H1 (cell line): ENCODE results near the gene DLL3. TPM values are rescaled to one million over a fixed set of nuclear protein-coding genes. Genes with fewer than 3 reads are reported as not detected.

ENCODE experiments used
- CTCF ChIA-PET: fragments of 300-600 bp; sonication (Branson Sonifier 250); formaldehyde crosslinking; loops from one replicate; lab custom pipeline; 2021; ENCODE audit not compliant: partially characterized antibody; lab: Charles Lee
- POLR2A ChIA-PET: fragments of 300-600 bp; sonication (Branson Sonifier 250); formaldehyde crosslinking; loops from one replicate; lab custom pipeline; 2021; ENCODE audit warnings: inconsistent platforms; ENCODE audit not compliant: partially characterized antibody; lab: Charles Lee
- DNase-seq, 2 experiments: peaks; one replicate each; pipeline versions ENCODE4 v3.0.0 to v3.0.0-alpha.2; 2010 to 2022; ENCODE audit warnings: low spot score in 2 of 2, low read depth in 1 of 2, mixed read lengths in 1 of 2
- FAIRE-seq: peaks from 2 replicates; lab custom pipeline; 2011; peaks lifted over from hg19 to GRCh38; lab: Jason Lieb, UNC
- H2AFZ ChIP-seq: 2 replicates; pipeline ENCODE4 v1.8.1; 2012; ENCODE audit warnings: low read length, inconsistent platforms
- H2AK5ac ChIP-seq: 2 replicates; pipeline ENCODE4 v1.6.1; 2013; ENCODE audit warnings: low read depth, low read length
- H2BK120ac ChIP-seq: replicated peaks from 2 replicates; pipeline ENCODE3; 2013; ENCODE audit warnings: low read depth, low read length, inconsistent platforms
- H2BK12ac ChIP-seq: 2 replicates; pipeline ENCODE4 v1.6.1; 2013; ENCODE audit warnings: low read depth, low read length
- H2BK15ac ChIP-seq: 2 replicates; pipeline ENCODE4 v1.6.1; 2013; ENCODE audit warnings: low read length
- H2BK20ac ChIP-seq: 2 replicates; pipeline ENCODE4 v1.6.1; 2013; ENCODE audit warnings: low read length
- H2BK5ac ChIP-seq: 2 replicates; pipeline ENCODE4 v1.6.1; 2013; ENCODE audit warnings: low read depth, low read length
- H3K14ac ChIP-seq: 2 replicates; pipeline ENCODE4 v1.6.1; 2013; ENCODE audit warnings: inconsistent platforms; ENCODE audit not compliant: insufficient read length
- H3K18ac ChIP-seq: 2 replicates; pipeline ENCODE4 v1.6.1; 2013; ENCODE audit warnings: low read length; ENCODE audit errors: extremely low read depth
- H3K23ac ChIP-seq: 2 replicates; pipeline ENCODE4 v1.6.1; 2013; ENCODE audit warnings: inconsistent platforms; ENCODE audit not compliant: insufficient read length
- H3K23me2 ChIP-seq: 2 replicates; pipeline ENCODE4 v1.6.1; 2013; ENCODE audit warnings: low read depth, low read length
- H3K27ac ChIP-seq: 2 replicates; pipeline ENCODE4 v1.6.1; 2011; ENCODE audit warnings: low read depth, low read length, inconsistent platforms
- H3K27me3 ChIP-seq, 4 experiments: replicated peaks in 1 of 4; 1 replicate in 1 of 4; 2 replicates in 3 of 4; pipeline versions ENCODE4 v1.6.1 to v1.8.1; 2011 to 2013; ENCODE audit warnings: low read length in 3 of 4, mild to moderate bottlenecking in 3 of 4, inconsistent platforms in 2 of 4, mixed read lengths in 2 of 4, moderate library complexity in 1 of 4; ENCODE audit not compliant: control insufficient read depth in 3 of 4, insufficient read depth in 3 of 4; ENCODE audit errors: extremely low read depth in 1 of 4
- H3K36me3 ChIP-seq, 4 experiments: 2 replicates each; pipeline versions ENCODE4 v1.6.1 to v1.8.1; 2011 to 2013; ENCODE audit warnings: mild to moderate bottlenecking in 4 of 4, low read length in 3 of 4, moderate library complexity in 2 of 4, control low read depth in 1 of 4, inconsistent platforms in 1 of 4; ENCODE audit not compliant: insufficient read depth in 4 of 4, control insufficient read depth in 2 of 4
- H3K4ac ChIP-seq: replicated peaks from 2 replicates; pipeline ENCODE3; 2013; ENCODE audit warnings: low read length, low read depth, mixed read lengths, inconsistent platforms; ENCODE audit not compliant: insufficient read length
- H3K4me1 ChIP-seq, 4 experiments: replicated peaks in 1 of 4; 1 replicate in 1 of 4; 2 replicates in 3 of 4; pipeline versions ENCODE4 v1.6.1 to v1.8.1; 2011 to 2013; ENCODE audit warnings: low read length in 3 of 4, inconsistent platforms in 2 of 4, mixed read lengths in 1 of 4; ENCODE audit not compliant: insufficient read depth in 4 of 4, control insufficient read depth in 3 of 4
- H3K4me2 ChIP-seq, 2 experiments: 2 replicates each; pipeline versions ENCODE4 v1.6.1 to v1.8.1; 2011 to 2013; ENCODE audit warnings: low read depth in 2 of 2, low read length in 2 of 2, control low read depth in 1 of 2, inconsistent platforms in 1 of 2, mild to moderate bottlenecking in 1 of 2; ENCODE audit not compliant: insufficient read depth in 1 of 2
- H3K4me3 ChIP-seq, 4 experiments: fragments of 200-600, 300-600 bp in 1 of 4; sonication (generic), shearing (Covaris generic), sonication (Bioruptor Twin) in 1 of 4; 2 replicates each; pipeline versions ENCODE4 v1.5.1 to v1.8.1; 2011 to 2016; ENCODE audit warnings: low read length in 4 of 4, low read depth in 3 of 4, control low read depth in 2 of 4, inconsistent platforms in 2 of 4, mild to moderate bottlenecking in 2 of 4, mixed read lengths in 1 of 4, moderate library complexity in 1 of 4; ENCODE audit not compliant: insufficient read depth in 2 of 4; ENCODE audit errors: extremely low read depth in 1 of 4
- H3K56ac ChIP-seq: replicated peaks from 2 replicates; pipeline ENCODE3; 2013; ENCODE audit warnings: low read depth, mild to moderate bottlenecking, mixed read lengths, low read length, inconsistent platforms; ENCODE audit not compliant: insufficient read length
- H3K79me1 ChIP-seq: 2 replicates; pipeline ENCODE4 v1.6.1; 2013; ENCODE audit warnings: low read depth, low read length, control low read depth
- H3K79me2 ChIP-seq, 2 experiments: 2 replicates each; pipeline versions ENCODE4 v1.6.1 to v1.8.1; 2012 to 2013; ENCODE audit warnings: low read length in 2 of 2, mild to moderate bottlenecking in 2 of 2, inconsistent platforms in 1 of 2; ENCODE audit not compliant: insufficient read depth in 2 of 2, control insufficient read depth in 1 of 2
- H3K9ac ChIP-seq, 4 experiments: replicated peaks in 1 of 4; 1 replicate in 1 of 4; 2 replicates in 3 of 4; pipeline versions ENCODE4 v1.6.1 to v1.8.1; 2011 to 2013; ENCODE audit warnings: low read depth in 3 of 4, low read length in 3 of 4, control low read depth in 2 of 4, mild to moderate bottlenecking in 2 of 4, moderate library complexity in 2 of 4, inconsistent platforms in 1 of 4; ENCODE audit errors: extremely low read depth in 1 of 4
- H3K9me3 ChIP-seq, 2 experiments: 2 replicates each; pipeline versions ENCODE4 v1.6.1 to v1.8.1; 2012 to 2013; ENCODE audit warnings: mild to moderate bottlenecking in 2 of 2, moderate library complexity in 2 of 2, control low read depth in 1 of 2, inconsistent platforms in 1 of 2, low read depth in 1 of 2, low read length in 1 of 2, mixed read lengths in 1 of 2; ENCODE audit not compliant: insufficient read depth in 2 of 2
- H4K20me1 ChIP-seq, 2 experiments: replicated peaks in 1 of 2; 2 replicates each; pipeline versions ENCODE3 to v1.8.1; 2011 to 2013; ENCODE audit warnings: inconsistent platforms in 2 of 2, low read length in 2 of 2, mild to moderate bottlenecking in 1 of 2; ENCODE audit not compliant: insufficient read depth in 2 of 2, control insufficient read depth in 1 of 2
- H4K5ac ChIP-seq: 2 replicates; pipeline ENCODE4 v1.6.1; 2013; ENCODE audit warnings: low read length, low read depth, mixed read lengths, inconsistent platforms; ENCODE audit not compliant: insufficient read length
- H4K8ac ChIP-seq: 2 replicates; pipeline ENCODE4 v1.8.0; 2013; ENCODE audit warnings: mild to moderate bottlenecking, moderate library complexity, low read length, inconsistent platforms; ENCODE audit not compliant: insufficient read depth; ENCODE audit errors: extremely low read depth
- H4K91ac ChIP-seq: replicated peaks from 2 replicates; pipeline ENCODE3; 2013; ENCODE audit warnings: low read length, mixed read lengths, inconsistent platforms; ENCODE audit not compliant: insufficient read length
- FOSL1 ChIP-seq: IDR thresholded peaks from 2 replicates; pipeline ENCODE4 v1.6.1; 2011; ENCODE audit warnings: mild to moderate bottlenecking, low read depth, low read length, moderate library complexity; ENCODE audit not compliant: insufficient read depth
- KDM5A ChIP-seq: fragments of 200-600 bp; IDR thresholded peaks from 2 replicates; pipeline ENCODE4 v1.7.1; 2012; ENCODE audit warnings: mild to moderate bottlenecking, low read length, inconsistent platforms, mixed read lengths
- NRF1 ChIP-seq: IDR thresholded peaks from 2 replicates; pipeline ENCODE4 v1.6.1; 2011; ENCODE audit warnings: mild to moderate bottlenecking, low read depth, low read length, improper control_type of control experiment
- RAD21 ChIP-seq, 2 experiments: IDR thresholded peaks in 1 of 2; conservative IDR thresholded peaks in 1 of 2; 2 replicates each; pipeline ENCODE4 v1.6.1; 2011; ENCODE audit warnings: low read depth in 2 of 2, low read length in 2 of 2, improper control_type of control experiment in 1 of 2, inconsistent platforms in 1 of 2, mild to moderate bottlenecking in 1 of 2, moderate library complexity in 1 of 2
- RXRA ChIP-seq: IDR thresholded peaks from 2 replicates; pipeline ENCODE4 v1.6.1; 2011; ENCODE audit warnings: low read depth, mild to moderate bottlenecking, low read length, moderate library complexity; ENCODE audit not compliant: insufficient read depth
- SP1 ChIP-seq: IDR thresholded peaks from 2 replicates; pipeline ENCODE4 v1.6.1; 2011; ENCODE audit warnings: low read depth, low read length
- SP4 ChIP-seq: IDR thresholded peaks from 2 replicates; pipeline ENCODE4 v1.6.1; 2012; ENCODE audit warnings: low read length, inconsistent platforms
- TAF1 ChIP-seq: IDR thresholded peaks from 2 replicates; pipeline ENCODE4 v1.6.1; 2011; ENCODE audit warnings: mild to moderate bottlenecking, low read depth, low read length
- ZNF274 ChIP-seq: IDR thresholded peaks from 2 replicates; pipeline ENCODE4 v1.7.0; 2012; ENCODE audit warnings: low read length, borderline replicate concordance; ENCODE audit errors: extremely low read depth
- WGBS, 2 experiments: shearing (Covaris generic) in 1 of 2; methylation state at CpG; one replicate each; pipeline versions ENCODE4 v1.1.6 to v1.1.7; 2013 to 2015; ENCODE audit warnings: low lambda C conversion rate in 2 of 2, mixed read lengths in 2 of 2, inconsistent platforms in 1 of 2, low coverage in 1 of 2, missing lambda C conversion rate in 1 of 2; ENCODE audit not compliant: insufficient replicate concordance in 2 of 2, insufficient coverage in 1 of 2, insufficient read length in 1 of 2; ENCODE audit errors: extremely low coverage in 1 of 2, missing lambda C conversion rate in 1 of 2; 5-methylcytosine and 5-hydroxymethylcytosine counted together
- polyA plus RNA-seq, 7 experiments: library from polyadenylated mRNA; depleted of rRNA in 3 of 7; stranded (reverse) in 5 of 7; unstranded in 2 of 7; fragments of >200 nt in 5 of 7; fragments of 200-250 nt in 2 of 7; gene quantifications; 1 replicate in 5 of 7; 2 replicates in 1 of 7; 4 replicates in 1 of 7; pipeline versions ENCODE4 v1.2.1 to v1.2.3, GENCODE V29; 2011 to 2013; ENCODE audit warnings: missing spikeins in 2 of 7, mixed read lengths in 2 of 7
- total RNA-seq: library from RNA; stranded (reverse); fragmentation: NEBNext Ultra II Directional; extraction: Animal tissue kit (Norgen Biotek cat#: 25700); gene quantifications from 2 replicates; pipeline ENCODE4 v1.2.1, GENCODE V29; 2021
- TF ChIP-seq, protein P1 (sequence below): IDR thresholded peaks from 2 replicates; pipeline ENCODE4 v1.6.1; 2011; ENCODE audit warnings: low read depth, mild to moderate bottlenecking, low read length; ENCODE audit not compliant: insufficient read depth

The DLL3 gene
- total and polyA plus RNA-seq, 2 of the 8 experiments (the other 6 are each of a cell fraction or from before 2014, with no cell fraction given): 12.2 to 13.8 TPM

- peaks cover 0 to 10% (median 5%) of the 10 kb centered on the region in 4 experiments; a peak in 6 of 7 replicates for H3K4me1 ChIP-seq
- H4K5ac ChIP-seq: peak within 1 kb of the TSS; percentile 8
- H3K79me2 ChIP-seq: peaks cover 0 to 7% of the 10 kb centered on the region in 2 experiments; a peak in 3 of 4 replicates
- no peak within 1 kb of the TSS; the same call in 1 of the 2 replicates for H2BK20ac ChIP-seq
- H3K14ac ChIP-seq: no peak within 1 kb of the TSS
- 0 out of 8 replicates have a peak, but pooled peaks cover 0 to under 1% (median 0%) of the 10 kb centered on the region in 4 experiments for H3K36me3 ChIP-seq
- peak within 1 kb of the TSS; percentile 22 for H4K8ac ChIP-seq
- peak within 1 kb of the TSS; percentile 61 to 77 (median 70) for H3K9ac ChIP-seq
- H2AFZ ChIP-seq: peak within 1 kb of the TSS; percentile 73
- peaks cover 10% of the 10 kb centered on the region; the same call in 1 of the 2 replicates for H3K23me2 ChIP-seq
- peak within 1 kb of the TSS; percentile 79; the same call in 1 of the 2 replicates for H2BK5ac ChIP-seq
- 0 out of 2 replicates have a peak within 1 kb of the TSS, but pooled peaks have one; percentile 72 for H2BK15ac ChIP-seq
- H3K79me1 ChIP-seq: peaks cover 10% of the 10 kb centered on the region
- no peak within 1 kb of the TSS for H2BK120ac ChIP-seq
- H3K4me3 ChIP-seq: peak within 1 kb of the TSS; percentile 76 to 95 (median 90)
- POLR2A ChIA-PET: interaction anchor here (0.6 to 4.2 kb wide), 25 partner anchors 8 to 123 kb away, joined by 3 to 24 read pairs (median 5); partner anchors contain the start of genes DLL3, EID2, MED29 and RPS16
- H3K18ac ChIP-seq: peak within 1 kb of the TSS; percentile 88
- DNase-seq: peak in 1 of 2 experiments; percentile 91
- 2% methylated on average over 33 of the region's 56 CpGs; no CpG with 5 or more reads in 1 of the 2 experiments for WGBS, 2 experiments
- no peak for FAIRE-seq
- H3K27ac ChIP-seq: peak within 1 kb of the TSS; percentile 61; the same call in 1 of the 2 replicates
- no peak within 1 kb of the TSS for H2AK5ac ChIP-seq
- H3K27me3 ChIP-seq: peaks cover 0 to 2% (median 0%) of the 10 kb centered on the region in 4 experiments; a peak in 3 of 7 replicates
- peak within 1 kb of the TSS; percentile 36 for H3K56ac ChIP-seq
- H4K91ac ChIP-seq: peak within 1 kb of the TSS; percentile 22
- CTCF ChIA-PET: interaction anchor here (0.9 to 10.7 kb wide), 8 partner anchors 11 to 103 kb away, joined by 3 to 101 read pairs (median 5); partner anchors contain the start of genes EID2, EID2B and PLEKHG2
- peak within 1 kb of the TSS; percentile 56 to 85 for H3K4me2 ChIP-seq
- H3K23ac ChIP-seq: no peak within 1 kb of the TSS
- peak within 1 kb of the TSS; percentile 38 for H3K4ac ChIP-seq
- H3K9me3 ChIP-seq: no peaks in the 10 kb centered on the region
- peak within 1 kb of the TSS; percentile 45; the same call in 1 of the 2 replicates for H2BK12ac ChIP-seq
- peaks cover 2 to 3% of the 10 kb centered on the region in 2 experiments for H4K20me1 ChIP-seq
- TF ChIP-seq SP4 (0 out of 2 replicates have a peak, but pooled peaks have one; percentile 44), SP1 (peak; percentile 100), TAF1 (peak; percentile 76), FOSL1 (no peak), RAD21 (IDR thresholded peaks at IDR 0.05 in 1 of 2, conservative IDR thresholded peaks at IDR 0.05 in 1 of 2; ENCODE audit: low read depth in 2 of 2, low read length in 2 of 2) (peak; percentile 26 to 43; a peak in 3 of 4 replicates), ZNF274 (no peak), RXRA (no peak), NRF1 (no peak), KDM5A (no peak)
- TF ChIP-seq, protein P1, sequence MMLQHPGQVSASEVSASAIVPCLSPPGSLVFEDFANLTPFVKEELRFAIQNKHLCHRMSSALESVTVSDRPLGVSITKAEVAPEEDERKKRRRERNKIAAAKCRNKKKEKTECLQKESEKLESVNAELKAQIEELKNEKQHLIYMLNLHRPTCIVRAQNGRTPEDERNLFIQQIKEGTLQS: no peak
These were observed 16.2 kb downstream of the DLL3 start, which contains the start of gene SELENOV for GRCh38 chr19:39514840-39515550. SELENOV (plus strand) TSS chr19:39515139; CDS start chr19:39515213, 74 bp downstream.
